OCI-LY1 (cell line): ENCODE measurements around the gene SMAP1.

Source experiments
- CTCF ChIP-seq: fragments of 200-600 bp; sonication (generic), shearing (Covaris generic); IDR thresholded peaks from 2 replicates; pipeline ENCODE4 v1.5.1; 2017; ENCODE audit warnings: mild to moderate bottlenecking, antibody characterized with exemption, low read length, moderate library complexity, mixed read lengths
- EZH2 ChIP-seq: fragments of 200-600 bp; sonication (generic), shearing (Covaris generic); IDR thresholded peaks from 2 replicates; pipeline ENCODE4 v1.8.0; 2017; ENCODE audit warnings: borderline replicate concordance, mixed run types, mild to moderate bottlenecking, antibody characterized with exemption, low read length, moderate library complexity, mixed read lengths

GRCh38 chr6:70847106-70848084 is 179.7 kb downstream of the SMAP1 start:
- TF ChIP-seq CTCF = no peak
- TF ChIP-seq EZH2 = no peak
